HEK293 (cell line): Measurements from ENCODE around the gene ZDHHC14.

Experiments used
- CTCF ChIA-PET: fragments of 350-600 bp; formaldehyde crosslinking; extraction: SDS; loops from one replicate; lab custom pipeline; 2021; ENCODE audit warnings: antibody characterized with exemption; lab: Yijun Ruan, JAX
- POLR2A ChIA-PET: fragments of 300-600 bp; formaldehyde crosslinking; extraction: SDS; loops from one replicate; lab custom pipeline; 2020; ENCODE audit warnings: antibody characterized with exemption, inconsistent platforms; lab: Yijun Ruan, JAX
- H3K27ac ChIP-seq: fragments of 200-500 bp; sonication (Bioruptor generic); 2 replicates; pipeline ENCODE4 v1.5.1; 2014; ENCODE audit warnings: low read depth, low read length, control low read depth, inconsistent platforms; ENCODE audit errors: extremely low read depth
- H3K36me3 ChIP-seq, 2 experiments: fragments of 200-500 bp in 1 of 2; sonication (Bioruptor generic) in 1 of 2; 1 replicate in 1 of 2; 2 replicates in 1 of 2; pipeline ENCODE4 v1.5.1; 2014 to 2017; ENCODE audit warnings: inconsistent platforms in 2 of 2, low read length in 2 of 2; ENCODE audit not compliant: control insufficient read depth in 2 of 2, insufficient read depth in 1 of 2
- H3K4me1 ChIP-seq: fragments of 200-500 bp; sonication (Bioruptor generic); 2 replicates; pipeline ENCODE4 v1.5.1; 2014; ENCODE audit warnings: mild to moderate bottlenecking, low read length, inconsistent platforms; ENCODE audit not compliant: control insufficient read depth, insufficient read depth
- H3K4me3 ChIP-seq: 2 replicates; pipeline ENCODE4 v1.5.1; 2011; ENCODE audit warnings: low read depth, mild to moderate bottlenecking, control low read depth, low read length, moderate library complexity
- H3K9me3 ChIP-seq: fragments of 200-500 bp; sonication (Bioruptor generic); 2 replicates; pipeline ENCODE4 v1.5.1; 2014; ENCODE audit warnings: low read depth, low read length, inconsistent platforms; ENCODE audit not compliant: control insufficient read depth, insufficient read depth
- HOXA7 ChIP-seq: sonication (generic); formaldehyde crosslinking; IDR thresholded peaks from 2 replicates; pipeline ENCODE4 v1.8.1; 2022; ENCODE audit warnings: missing genetic modification reagents, borderline replicate concordance
- KLF16 ChIP-seq: fragments of 450-650 bp; formaldehyde crosslinking; IDR thresholded peaks from 2 replicates; pipeline ENCODE4 v1.5.1; 2017; ENCODE audit warnings: missing biosample characterization, missing genetic modification characterization
- PRDM1 ChIP-seq: fragments of 450-650 bp; formaldehyde crosslinking; IDR thresholded peaks from 2 replicates; pipeline ENCODE4; 2016; ENCODE audit warnings: missing biosample characterization, missing genetic modification characterization
- RBAK ChIP-seq: fragments of 450-650 bp; formaldehyde crosslinking; IDR thresholded peaks from 2 replicates; pipeline ENCODE4 v1.5.1; 2016; ENCODE audit warnings: missing biosample characterization, missing genetic modification characterization
- SP2 ChIP-seq: fragments of 450-650 bp; formaldehyde crosslinking; IDR thresholded peaks from 2 replicates; pipeline ENCODE4 v1.5.1; 2016; ENCODE audit warnings: missing biosample characterization, missing genetic modification characterization
- SP3 ChIP-seq: fragments of 450-650 bp; formaldehyde crosslinking; IDR thresholded peaks from 2 replicates; pipeline ENCODE4 v1.5.1; 2016; ENCODE audit warnings: missing biosample characterization, missing genetic modification characterization
- TCF7L2 ChIP-seq: IDR thresholded peaks from 2 replicates; pipeline ENCODE4 v1.6.1; 2011; ENCODE audit warnings: low read depth, mild to moderate bottlenecking, inconsistent platforms, low read length, moderate library complexity, borderline replicate concordance
- YY1 ChIP-seq: fragments of 450-650 bp; formaldehyde crosslinking; IDR thresholded peaks from 2 replicates; pipeline ENCODE4 v1.5.1; 2018; ENCODE audit warnings: missing biosample characterization, missing genetic modification characterization
- ZBTB11 ChIP-seq: fragments of 450-650 bp; formaldehyde crosslinking; conservative IDR thresholded peaks from 2 replicates; pipeline ENCODE4 v1.5.1; 2016; ENCODE audit warnings: low read depth, missing biosample characterization, missing genetic modification characterization
- ZFHX2 ChIP-seq: fragments of 450-650 bp; formaldehyde crosslinking; conservative IDR thresholded peaks from 2 replicates; pipeline ENCODE4 v1.5.1; 2016; ENCODE audit warnings: missing biosample characterization, missing genetic modification characterization
- ZNF10 ChIP-seq: fragments of 450-650 bp; formaldehyde crosslinking; IDR thresholded peaks from 2 replicates; pipeline ENCODE4 v1.5.1; 2017; ENCODE audit warnings: missing biosample characterization, missing genetic modification characterization
- ZNF133 ChIP-seq: fragments of 450-650 bp; formaldehyde crosslinking; IDR thresholded peaks from 2 replicates; pipeline ENCODE4 v1.5.1; 2016; ENCODE audit warnings: missing biosample characterization, missing genetic modification characterization
- ZNF2 ChIP-seq: fragments of 450-650 bp; formaldehyde crosslinking; IDR thresholded peaks from 2 replicates; pipeline ENCODE4 v1.5.1; 2016; ENCODE audit warnings: missing biosample characterization, missing genetic modification characterization
- ZNF214 ChIP-seq: fragments of 450-650 bp; formaldehyde crosslinking; IDR thresholded peaks from 2 replicates; pipeline ENCODE4 v1.5.1; 2017; ENCODE audit warnings: missing biosample characterization, mild to moderate bottlenecking, missing genetic modification characterization, borderline replicate concordance
- ZNF248 ChIP-seq: fragments of 450-650 bp; formaldehyde crosslinking; IDR thresholded peaks from 2 replicates; pipeline ENCODE4 v1.5.1; 2017; ENCODE audit warnings: missing biosample characterization, missing genetic modification characterization
- ZNF266 ChIP-seq: fragments of 450-650 bp; formaldehyde crosslinking; IDR thresholded peaks from 2 replicates; pipeline ENCODE4 v1.5.1; 2016; ENCODE audit warnings: missing biosample characterization, missing genetic modification characterization, low read depth
- ZNF341 ChIP-seq: fragments of 450-650 bp; formaldehyde crosslinking; IDR thresholded peaks from 2 replicates; pipeline ENCODE4; 2016; ENCODE audit warnings: low read depth, missing biosample characterization, missing genetic modification characterization
- ZNF366 ChIP-seq: fragments of 450-650 bp; formaldehyde crosslinking; conservative IDR thresholded peaks from 2 replicates; pipeline ENCODE4 v1.5.1; 2016; ENCODE audit warnings: missing biosample characterization, missing genetic modification characterization
- ZNF394 ChIP-seq: fragments of 450-650 bp; formaldehyde crosslinking; IDR thresholded peaks from 2 replicates; pipeline ENCODE4 v1.5.1; 2016; ENCODE audit warnings: missing biosample characterization, missing genetic modification characterization, mild to moderate bottlenecking, moderate library complexity, borderline replicate concordance
- ZNF48 ChIP-seq: fragments of 450-650 bp; formaldehyde crosslinking; IDR thresholded peaks from 2 replicates; pipeline ENCODE4 v1.5.1; 2016; ENCODE audit warnings: missing biosample characterization, missing genetic modification characterization
- ZNF529 ChIP-seq: fragments of 450-650 bp; formaldehyde crosslinking; IDR thresholded peaks from 2 replicates; pipeline ENCODE4 v1.5.1; 2017; ENCODE audit warnings: missing genetic modification characterization, missing biosample characterization; ENCODE audit not compliant: insufficient replicate concordance
- ZNF571 ChIP-seq: fragments of 450-650 bp; formaldehyde crosslinking; IDR thresholded peaks from 2 replicates; pipeline ENCODE4 v1.5.0; 2017; ENCODE audit warnings: missing biosample characterization, missing genetic modification characterization
- ZNF596 ChIP-seq: fragments of 450-650 bp; IDR thresholded peaks from 2 replicates; pipeline ENCODE4 v1.5.0; 2018; ENCODE audit warnings: missing biosample characterization, mild to moderate bottlenecking, missing genetic modification characterization, moderate library complexity
- ZNF600 ChIP-seq: fragments of 450-650 bp; formaldehyde crosslinking; IDR thresholded peaks from 2 replicates; pipeline ENCODE4 v1.5.1; 2016; ENCODE audit warnings: missing biosample characterization, missing genetic modification characterization
- ZNF664 ChIP-seq: fragments of 450-650 bp; formaldehyde crosslinking; IDR thresholded peaks from 2 replicates; pipeline ENCODE4 v1.5.1; 2016; ENCODE audit warnings: missing biosample characterization, missing genetic modification characterization
- ZSCAN23 ChIP-seq: fragments of 450-650 bp; formaldehyde crosslinking; IDR thresholded peaks from 2 replicates; pipeline ENCODE4 v1.5.1; 2016; ENCODE audit warnings: missing biosample characterization, missing genetic modification characterization
- ZXDB ChIP-seq: fragments of 450-650 bp; formaldehyde crosslinking; IDR thresholded peaks from 2 replicates; pipeline ENCODE4 v1.5.1; 2016; ENCODE audit warnings: missing biosample characterization, missing genetic modification characterization
- TF ChIP-seq, protein P1 (sequence below): fragments of 450-650 bp; formaldehyde crosslinking; IDR thresholded peaks from 2 replicates; pipeline ENCODE4 v1.5.1; 2016; ENCODE audit warnings: missing biosample characterization, missing genetic modification characterization
- TF ChIP-seq, protein P2 (sequence below): fragments of 450-650 bp; formaldehyde crosslinking; IDR thresholded peaks from 2 replicates; pipeline ENCODE4 v1.5.1; 2017; ENCODE audit warnings: missing biosample characterization, missing genetic modification characterization
- TF ChIP-seq, protein P3 (sequence below): fragments of 450-650 bp; formaldehyde crosslinking; IDR thresholded peaks from 2 replicates; pipeline ENCODE4 v1.5.1; 2017; ENCODE audit warnings: missing biosample characterization, missing genetic modification characterization

ZDHHC14 gene

GRCh38 chr6:157361886-157362285, 19.1 kb upstream of the ZDHHC14 start:
- Histone ChIP-seq H3K36me3 (no peaks in the 10 kb centered on the region), H3K4me3 (no peak overlapping the region), H3K4me1 (no peaks in the 10 kb centered on the region), H3K9me3 (no peaks in the 10 kb centered on the region), H3K27ac (no peak overlapping the region)
- TF ChIP-seq YY1 (tag by site-specific recombination) (no peak), ZFHX2 (tag by site-specific recombination) (no peak), ZNF248 (no peak), ZNF10 (tag by site-specific recombination) (no peak), ZNF214 (no peak), SP3 (tag by site-specific recombination) (no peak), ZNF2 (tag by site-specific recombination) (no peak), ZNF341 (tag by site-specific recombination) (no peak), RBAK (tag by site-specific recombination) (no peak), ZNF600 (no peak), ZNF266 (tag by site-specific recombination) (no peak), TCF7L2 (no peak), SP2 (tag by site-specific recombination) (no peak), PRDM1 (tag by site-specific recombination) (no peak), ZNF664 (no peak), ZNF48 (tag by site-specific recombination) (no peak), ZNF571 (tag by site-specific recombination) (no peak), HOXA7 (no peak)
- TF ChIP-seq, protein P1, sequence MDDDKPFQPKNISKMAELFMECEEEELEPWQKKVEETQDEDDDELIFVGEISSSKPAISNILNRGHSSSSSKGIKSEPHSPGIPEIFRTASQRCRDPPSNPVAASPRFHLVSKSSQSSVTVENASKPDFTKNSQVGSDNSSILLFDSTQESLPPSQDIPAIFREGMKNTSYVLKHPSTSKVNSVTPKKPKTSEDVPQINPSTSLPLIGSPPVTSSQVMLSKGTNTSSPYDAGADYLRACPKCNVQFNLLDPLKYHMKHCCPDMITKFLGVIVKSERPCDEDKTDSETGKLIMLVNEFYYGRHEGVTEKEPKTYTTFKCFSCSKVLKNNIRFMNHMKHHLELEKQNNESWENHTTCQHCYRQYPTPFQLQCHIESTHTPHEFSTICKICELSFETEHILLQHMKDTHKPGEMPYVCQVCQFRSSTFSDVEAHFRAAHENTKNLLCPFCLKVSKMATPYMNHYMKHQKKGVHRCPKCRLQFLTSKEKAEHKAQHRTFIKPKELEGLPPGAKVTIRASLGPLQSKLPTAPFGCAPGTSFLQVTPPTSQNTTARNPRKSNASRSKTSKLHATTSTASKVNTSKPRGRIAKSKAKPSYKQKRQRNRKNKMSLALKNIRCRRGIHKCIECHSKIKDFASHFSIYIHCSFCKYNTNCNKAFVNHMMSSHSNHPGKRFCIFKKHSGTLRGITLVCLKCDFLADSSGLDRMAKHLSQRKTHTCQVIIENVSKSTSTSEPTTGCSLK: no peak
- ChIA-PET CTCF (interaction anchor here (0.6 to 1.0 kb wide), 4 partner anchors 13 to 981 kb away, joined by 3 to 5 read pairs (median 4); no protein-coding TSS in a partner anchor), POLR2A (no interaction called here)

DNA sequence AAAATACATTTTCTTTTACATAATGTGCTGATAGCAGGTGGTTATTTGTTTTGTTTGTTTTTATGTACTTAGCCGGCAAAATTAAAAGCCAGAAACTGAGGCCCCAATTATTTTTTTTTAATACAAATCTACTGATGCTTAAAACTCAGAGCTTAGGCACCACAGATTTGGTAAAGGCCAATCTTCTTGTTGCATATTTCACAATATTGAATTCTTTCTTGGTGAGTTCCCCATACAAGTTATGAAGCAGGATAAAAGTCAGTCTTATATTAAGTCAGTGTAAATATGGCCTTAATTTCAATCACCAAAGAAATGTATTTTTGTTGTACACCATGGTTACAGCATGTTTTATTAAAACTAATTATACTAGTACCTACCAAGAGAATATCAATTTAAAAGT, 16.3 kb upstream of the ZDHHC14 start:
- no peaks in the 10 kb centered on the region for H3K36me3 ChIP-seq
- CTCF ChIA-PET: interaction anchor here (0.6 to 1.2 kb wide), 3 partner anchors 21 to 291 kb away, joined by 3 to 4 read pairs (median 3); no protein-coding TSS in a partner anchor
- POLR2A ChIA-PET: no interaction called here
- no peak overlapping the region for H3K27ac ChIP-seq
- H3K9me3 ChIP-seq: no peaks in the 10 kb centered on the region
- no peak overlapping the region for H3K4me3 ChIP-seq
- no peaks in the 10 kb centered on the region for H3K4me1 ChIP-seq
- TF ChIP-seq, protein P2, sequence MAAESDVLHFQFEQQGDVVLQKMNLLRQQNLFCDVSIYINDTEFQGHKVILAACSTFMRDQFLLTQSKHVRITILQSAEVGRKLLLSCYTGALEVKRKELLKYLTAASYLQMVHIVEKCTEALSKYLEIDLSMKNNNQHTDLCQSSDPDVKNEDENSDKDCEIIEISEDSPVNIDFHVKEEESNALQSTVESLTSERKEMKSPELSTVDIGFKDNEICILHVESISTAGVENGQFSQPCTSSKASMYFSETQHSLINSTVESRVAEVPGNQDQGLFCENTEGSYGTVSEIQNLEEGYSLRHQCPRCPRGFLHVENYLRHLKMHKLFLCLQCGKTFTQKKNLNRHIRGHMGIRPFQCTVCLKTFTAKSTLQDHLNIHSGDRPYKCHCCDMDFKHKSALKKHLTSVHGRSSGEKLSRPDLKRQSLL (tag by site-specific recombination): no peak
- TF ChIP-seq ZNF366 (tag by site-specific recombination) (no peak), ZSCAN23 (tag by site-specific recombination) (no peak), KLF16 (tag by site-specific recombination) (no peak), ZXDB (no peak), ZNF596 (tag by site-specific recombination) (no peak), ZNF529 (tag by site-specific recombination) (no peak), ZNF394 (tag by site-specific recombination) (no peak), YY1 (tag by site-specific recombination) (no peak), ZNF133 (no peak), ZBTB11 (tag by site-specific recombination) (no peak)
- TF ChIP-seq, protein P3, sequence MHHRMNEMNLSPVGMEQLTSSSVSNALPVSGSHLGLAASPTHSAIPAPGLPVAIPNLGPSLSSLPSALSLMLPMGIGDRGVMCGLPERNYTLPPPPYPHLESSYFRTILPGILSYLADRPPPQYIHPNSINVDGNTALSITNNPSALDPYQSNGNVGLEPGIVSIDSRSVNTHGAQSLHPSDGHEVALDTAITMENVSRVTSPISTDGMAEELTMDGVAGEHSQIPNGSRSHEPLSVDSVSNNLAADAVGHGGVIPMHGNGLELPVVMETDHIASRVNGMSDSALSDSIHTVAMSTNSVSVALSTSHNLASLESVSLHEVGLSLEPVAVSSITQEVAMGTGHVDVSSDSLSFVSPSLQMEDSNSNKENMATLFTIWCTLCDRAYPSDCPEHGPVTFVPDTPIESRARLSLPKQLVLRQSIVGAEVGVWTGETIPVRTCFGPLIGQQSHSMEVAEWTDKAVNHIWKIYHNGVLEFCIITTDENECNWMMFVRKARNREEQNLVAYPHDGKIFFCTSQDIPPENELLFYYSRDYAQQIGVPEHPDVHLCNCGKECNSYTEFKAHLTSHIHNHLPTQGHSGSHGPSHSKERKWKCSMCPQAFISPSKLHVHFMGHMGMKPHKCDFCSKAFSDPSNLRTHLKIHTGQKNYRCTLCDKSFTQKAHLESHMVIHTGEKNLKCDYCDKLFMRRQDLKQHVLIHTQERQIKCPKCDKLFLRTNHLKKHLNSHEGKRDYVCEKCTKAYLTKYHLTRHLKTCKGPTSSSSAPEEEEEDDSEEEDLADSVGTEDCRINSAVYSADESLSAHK (tag by site-specific recombination): no peak
